ENCODE measurements around the gene FURIN.

GRCh38 chr15:90907838-90908507 lies 39.6 kb downstream of the FURIN start:
- TF ChIP-seq CTCF (conservative IDR thresholded peaks at IDR 0.05 in 1 of 2, IDR thresholded peaks at IDR 0.05 in 1 of 2; ENCODE audit: low read depth in 1 of 2, low read length in 2 of 2) (no peak), EZH2 (IDR thresholded peaks at IDR 0.05; ENCODE audit: low read length, missing control alignments) (no peak)

Data from fibroblast of lung (primary cell).